ENCODE results near the gene FLCN.

- TF ChIP-seq, protein P1, sequence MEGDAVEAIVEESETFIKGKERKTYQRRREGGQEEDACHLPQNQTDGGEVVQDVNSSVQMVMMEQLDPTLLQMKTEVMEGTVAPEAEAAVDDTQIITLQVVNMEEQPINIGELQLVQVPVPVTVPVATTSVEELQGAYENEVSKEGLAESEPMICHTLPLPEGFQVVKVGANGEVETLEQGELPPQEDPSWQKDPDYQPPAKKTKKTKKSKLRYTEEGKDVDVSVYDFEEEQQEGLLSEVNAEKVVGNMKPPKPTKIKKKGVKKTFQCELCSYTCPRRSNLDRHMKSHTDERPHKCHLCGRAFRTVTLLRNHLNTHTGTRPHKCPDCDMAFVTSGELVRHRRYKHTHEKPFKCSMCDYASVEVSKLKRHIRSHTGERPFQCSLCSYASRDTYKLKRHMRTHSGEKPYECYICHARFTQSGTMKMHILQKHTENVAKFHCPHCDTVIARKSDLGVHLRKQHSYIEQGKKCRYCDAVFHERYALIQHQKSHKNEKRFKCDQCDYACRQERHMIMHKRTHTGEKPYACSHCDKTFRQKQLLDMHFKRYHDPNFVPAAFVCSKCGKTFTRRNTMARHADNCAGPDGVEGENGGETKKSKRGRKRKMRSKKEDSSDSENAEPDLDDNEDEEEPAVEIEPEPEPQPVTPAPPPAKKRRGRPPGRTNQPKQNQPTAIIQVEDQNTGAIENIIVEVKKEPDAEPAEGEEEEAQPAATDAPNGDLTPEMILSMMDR (optimal IDR thresholded peaks at IDR 0.05 in 1 of 3, IDR thresholded peaks at IDR 0.05 in 1 of 3, conservative IDR thresholded peaks at IDR 0.05 in 1 of 3; ENCODE audit: extremely low read depth in 1 of 3, insufficient read depth in 2 of 3, low read length in 3 of 3), result no peak
- TF ChIP-seq EZH2 (IDR thresholded peaks at IDR 0.05; ENCODE audit: low read length), result no peak
Measured at GRCh38 chr17:17205368-17206123, 31.4 kb downstream of the FLCN start.

All from keratinocyte (primary cell).